ENCODE results near the gene C11orf91.

DNA sequence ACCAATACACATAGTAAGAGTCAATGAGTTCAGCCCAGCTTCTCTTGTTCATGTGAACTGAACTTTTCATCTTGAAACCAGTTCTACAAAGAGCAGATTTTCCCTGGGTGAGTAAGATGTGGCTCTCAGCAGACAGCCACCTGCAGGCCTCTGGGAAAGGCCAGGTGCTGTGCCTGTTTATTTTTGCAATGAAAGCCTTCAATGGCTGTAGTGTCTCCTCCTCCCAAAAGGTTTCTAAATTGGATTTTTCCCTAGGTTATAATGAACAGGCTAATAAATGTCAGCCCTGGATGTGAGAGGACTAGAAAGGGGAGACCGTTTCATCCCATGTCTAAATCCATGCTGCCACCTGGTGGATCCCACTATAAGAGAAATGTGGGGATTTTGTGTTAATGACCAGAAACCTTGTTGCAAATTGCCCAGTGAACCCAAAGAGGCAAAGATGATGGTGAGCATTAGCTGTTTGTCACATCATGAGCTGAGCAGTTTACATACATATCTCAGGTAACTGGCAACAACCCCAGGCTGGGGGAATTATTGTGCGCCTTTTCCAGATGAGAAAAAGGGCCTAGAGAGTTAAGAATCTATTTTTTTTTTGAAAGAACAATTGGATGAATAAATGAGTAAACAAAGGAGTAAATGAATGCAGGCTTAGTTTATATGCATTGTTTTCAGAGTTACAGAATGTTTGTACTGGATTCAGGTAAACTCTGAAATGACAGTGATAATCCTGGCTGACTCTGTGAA is 12.7 kb downstream of the C11orf91 start:
- TF ChIP-seq, protein P1, sequence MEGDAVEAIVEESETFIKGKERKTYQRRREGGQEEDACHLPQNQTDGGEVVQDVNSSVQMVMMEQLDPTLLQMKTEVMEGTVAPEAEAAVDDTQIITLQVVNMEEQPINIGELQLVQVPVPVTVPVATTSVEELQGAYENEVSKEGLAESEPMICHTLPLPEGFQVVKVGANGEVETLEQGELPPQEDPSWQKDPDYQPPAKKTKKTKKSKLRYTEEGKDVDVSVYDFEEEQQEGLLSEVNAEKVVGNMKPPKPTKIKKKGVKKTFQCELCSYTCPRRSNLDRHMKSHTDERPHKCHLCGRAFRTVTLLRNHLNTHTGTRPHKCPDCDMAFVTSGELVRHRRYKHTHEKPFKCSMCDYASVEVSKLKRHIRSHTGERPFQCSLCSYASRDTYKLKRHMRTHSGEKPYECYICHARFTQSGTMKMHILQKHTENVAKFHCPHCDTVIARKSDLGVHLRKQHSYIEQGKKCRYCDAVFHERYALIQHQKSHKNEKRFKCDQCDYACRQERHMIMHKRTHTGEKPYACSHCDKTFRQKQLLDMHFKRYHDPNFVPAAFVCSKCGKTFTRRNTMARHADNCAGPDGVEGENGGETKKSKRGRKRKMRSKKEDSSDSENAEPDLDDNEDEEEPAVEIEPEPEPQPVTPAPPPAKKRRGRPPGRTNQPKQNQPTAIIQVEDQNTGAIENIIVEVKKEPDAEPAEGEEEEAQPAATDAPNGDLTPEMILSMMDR (conservative IDR thresholded peaks at IDR 0.05): peak; percentile 97
- no peak for TF ChIP-seq EZH2 (IDR thresholded peaks at IDR 0.05; ENCODE audit: low read depth)
